ENCODE data around the gene HLF. TPM values are rescaled to one million over a fixed set of nuclear protein-coding genes. Genes with fewer than 3 reads are reported as not detected.

HLF gene
- total RNA-seq, 6 donors from 2014 or later = 19.9 to 45.1 (median 26.1) TPM

DNA sequence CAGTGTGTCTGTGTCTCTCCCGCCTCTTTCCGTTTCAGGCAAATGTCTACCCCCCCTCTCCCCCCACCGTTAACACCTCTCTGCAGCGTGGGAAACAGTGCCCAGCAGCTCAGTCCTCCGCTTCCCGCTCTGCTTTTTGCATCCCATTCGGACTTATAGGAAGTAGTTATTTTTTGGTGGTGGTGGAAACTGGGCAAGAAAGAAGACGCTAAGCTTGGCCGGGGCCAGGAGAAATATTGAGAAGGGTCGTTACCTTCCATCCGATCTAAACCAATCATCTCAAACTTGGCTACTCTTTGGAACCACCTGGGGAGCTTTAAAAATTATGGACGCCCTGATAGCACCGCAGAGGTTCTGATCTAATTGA lies 499 bp upstream of the HLF start:
- H3K27ac ChIP-seq = no peak overlapping the region

DNA sequence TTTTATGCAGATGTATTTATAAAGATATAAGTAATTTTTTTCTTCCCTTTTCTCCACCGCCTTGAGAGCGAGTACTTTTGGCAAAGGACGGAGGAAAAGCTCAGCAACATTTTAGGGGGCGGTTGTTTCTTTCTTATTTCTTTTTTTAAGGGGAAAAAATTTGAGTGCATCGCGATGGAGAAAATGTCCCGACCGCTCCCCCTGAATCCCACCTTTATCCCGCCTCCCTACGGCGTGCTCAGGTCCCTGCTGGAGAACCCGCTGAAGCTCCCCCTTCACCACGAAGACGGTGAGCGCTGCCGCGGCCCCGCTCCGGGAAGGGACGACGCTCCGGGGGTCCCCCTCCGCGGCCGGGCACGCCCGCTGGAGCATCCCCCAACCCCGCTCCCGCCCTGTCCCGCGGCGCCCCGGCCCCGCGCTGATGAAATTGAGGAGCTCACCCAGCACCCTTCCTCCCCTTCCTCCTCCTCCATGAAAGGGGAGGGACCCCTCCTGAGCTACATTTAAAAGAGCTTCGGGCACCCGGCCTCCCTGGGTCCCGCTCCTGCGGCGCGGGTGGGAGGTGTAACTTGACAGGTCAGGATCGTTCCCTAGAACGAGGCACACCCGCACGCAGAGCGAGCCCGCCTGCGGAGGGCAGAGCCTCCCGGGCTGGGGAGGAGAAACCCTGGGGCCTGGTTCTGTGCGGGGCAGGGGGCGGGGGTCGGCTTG lies 706 bp downstream of the HLF start:
- H3K27ac ChIP-seq = peak overlapping the region; percentile 76 to 83 (median 80)
- DNase-seq (peak; percentile 28 to 87), ATAC-seq (ENCODE audit: low FRiP score in 2 of 2) (peak; percentile 17 to 53)
- H3K4me1 ChIP-seq = peaks cover 18 to 30% (median 24%) of the 10 kb centered on the region in 4 donors
- no peaks in the 10 kb centered on the region for H3K36me3 ChIP-seq
- peak overlapping the region; percentile 32 to 59 (median 50) for H3K4me3 ChIP-seq
- 1 to 3% methylated on average over 20 to 34 of the region's 52 CpGs for WGBS, 2 donors
- peaks cover 0 to 21% (median 9%) of the 10 kb centered on the region in 4 donors for H3K27me3 ChIP-seq
- H3K9me3 ChIP-seq = no peaks in the 10 kb centered on the region
- TF ChIP-seq, protein P1, sequence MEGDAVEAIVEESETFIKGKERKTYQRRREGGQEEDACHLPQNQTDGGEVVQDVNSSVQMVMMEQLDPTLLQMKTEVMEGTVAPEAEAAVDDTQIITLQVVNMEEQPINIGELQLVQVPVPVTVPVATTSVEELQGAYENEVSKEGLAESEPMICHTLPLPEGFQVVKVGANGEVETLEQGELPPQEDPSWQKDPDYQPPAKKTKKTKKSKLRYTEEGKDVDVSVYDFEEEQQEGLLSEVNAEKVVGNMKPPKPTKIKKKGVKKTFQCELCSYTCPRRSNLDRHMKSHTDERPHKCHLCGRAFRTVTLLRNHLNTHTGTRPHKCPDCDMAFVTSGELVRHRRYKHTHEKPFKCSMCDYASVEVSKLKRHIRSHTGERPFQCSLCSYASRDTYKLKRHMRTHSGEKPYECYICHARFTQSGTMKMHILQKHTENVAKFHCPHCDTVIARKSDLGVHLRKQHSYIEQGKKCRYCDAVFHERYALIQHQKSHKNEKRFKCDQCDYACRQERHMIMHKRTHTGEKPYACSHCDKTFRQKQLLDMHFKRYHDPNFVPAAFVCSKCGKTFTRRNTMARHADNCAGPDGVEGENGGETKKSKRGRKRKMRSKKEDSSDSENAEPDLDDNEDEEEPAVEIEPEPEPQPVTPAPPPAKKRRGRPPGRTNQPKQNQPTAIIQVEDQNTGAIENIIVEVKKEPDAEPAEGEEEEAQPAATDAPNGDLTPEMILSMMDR (IDR thresholded peaks at IDR 0.05) = no peak
- TF ChIP-seq EP300 (IDR thresholded peaks at IDR 0.05) (no peak), POLR2AphosphoS5 (IDR thresholded peaks at IDR 0.05) (no peak), POLR2A (IDR thresholded peaks at IDR 0.05) (no peak)

More for the DNA sequence above, 499 bp upstream of the HLF start:
- Histone ChIP-seq H3K4me1 (peaks cover 18 to 30% (median 24%) of the 10 kb centered on the region in 4 donors), H3K4me3 (peak overlapping the region in 3 of 4 donors; percentile 45 to 59 (median 56)), H3K9me3 (no peaks in the 10 kb centered on the region), H3K36me3 (no peaks in the 10 kb centered on the region), H3K27me3 (peaks cover 0 to 21% (median 9%) of the 10 kb centered on the region in 4 donors)
- TF ChIP-seq, protein P1 (IDR thresholded peaks at IDR 0.05) = no peak
- TF ChIP-seq POLR2AphosphoS5 (IDR thresholded peaks at IDR 0.05) (no peak), POLR2A (IDR thresholded peaks at IDR 0.05) (no peak), EP300 (IDR thresholded peaks at IDR 0.05) (no peak)
- DNase-seq = no peak
- ATAC-seq (ENCODE audit: low FRiP score in 2 of 2) = no peak
- 7% methylated on average over 13 of the region's 13 CpGs for WGBS, 2 donors

DNA sequence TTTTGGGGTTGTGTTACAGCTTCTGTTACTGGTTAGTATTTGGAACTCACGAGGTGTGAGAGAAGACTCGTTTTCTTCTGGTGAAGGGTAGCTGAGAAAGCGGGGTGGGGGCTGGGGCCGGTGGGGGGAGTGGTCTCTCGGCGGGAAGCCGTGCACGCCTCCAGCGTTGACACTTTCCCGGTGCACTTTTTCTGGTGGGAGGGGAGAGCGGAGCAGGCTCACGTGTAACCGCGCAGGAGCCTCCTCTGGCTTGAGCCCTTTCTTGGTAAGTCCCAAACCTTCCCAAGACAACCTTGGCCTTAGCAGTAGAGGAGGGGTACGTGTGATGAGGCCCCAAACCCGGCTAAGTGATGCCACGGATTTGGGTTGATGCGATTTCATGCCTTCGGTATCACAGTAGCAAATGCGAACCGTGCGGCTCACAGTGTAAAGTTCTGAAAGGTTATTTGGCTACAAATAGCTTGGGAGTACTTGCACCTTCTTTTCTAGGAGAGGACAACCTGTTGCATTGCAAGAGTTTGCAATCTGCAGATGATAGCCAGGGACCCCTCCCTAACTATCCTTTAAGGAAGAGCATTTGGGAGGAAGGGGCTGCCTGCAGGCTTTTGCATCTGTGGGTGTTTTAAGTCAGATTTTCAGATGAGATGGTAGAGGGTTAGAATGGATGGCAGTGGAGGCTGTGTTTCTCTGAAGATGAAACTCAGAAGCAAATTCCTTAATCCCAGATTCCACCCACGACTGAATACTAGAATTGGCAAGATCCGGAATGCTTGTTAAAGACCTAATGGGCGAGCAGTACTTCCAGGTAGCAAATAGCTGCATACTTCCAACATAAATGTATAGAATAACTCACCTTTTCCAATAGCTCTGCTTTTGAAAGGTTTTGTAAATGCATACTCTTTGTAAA lies 1.5 kb downstream of the HLF start:
- peak in 1 of 2 donors; percentile 60 for DNase-seq
- WGBS, 2 donors = 10 to 15% methylated on average over 19 to 25 of the region's 25 CpGs
- Histone ChIP-seq H3K9me3 (no peaks in the 10 kb centered on the region), H3K27ac (peak overlapping the region; percentile 76 to 83 (median 80)), H3K4me1 (peaks cover 18 to 30% (median 24%) of the 10 kb centered on the region in 4 donors), H3K4me3 (peak overlapping the region; percentile 23 to 59 (median 50)), H3K36me3 (no peaks in the 10 kb centered on the region), H3K27me3 (peaks cover 0 to 21% (median 9%) of the 10 kb centered on the region in 4 donors)
- no peak for TF ChIP-seq POLR2AphosphoS5 (IDR thresholded peaks at IDR 0.05)
- TF ChIP-seq, protein P1 (IDR thresholded peaks at IDR 0.05) = no peak
- no peak for TF ChIP-seq EP300 (IDR thresholded peaks at IDR 0.05)
- TF ChIP-seq POLR2A (IDR thresholded peaks at IDR 0.05) = no peak
- ATAC-seq (ENCODE audit: low FRiP score in 2 of 2) = peak; percentile 38 to 54

DNA sequence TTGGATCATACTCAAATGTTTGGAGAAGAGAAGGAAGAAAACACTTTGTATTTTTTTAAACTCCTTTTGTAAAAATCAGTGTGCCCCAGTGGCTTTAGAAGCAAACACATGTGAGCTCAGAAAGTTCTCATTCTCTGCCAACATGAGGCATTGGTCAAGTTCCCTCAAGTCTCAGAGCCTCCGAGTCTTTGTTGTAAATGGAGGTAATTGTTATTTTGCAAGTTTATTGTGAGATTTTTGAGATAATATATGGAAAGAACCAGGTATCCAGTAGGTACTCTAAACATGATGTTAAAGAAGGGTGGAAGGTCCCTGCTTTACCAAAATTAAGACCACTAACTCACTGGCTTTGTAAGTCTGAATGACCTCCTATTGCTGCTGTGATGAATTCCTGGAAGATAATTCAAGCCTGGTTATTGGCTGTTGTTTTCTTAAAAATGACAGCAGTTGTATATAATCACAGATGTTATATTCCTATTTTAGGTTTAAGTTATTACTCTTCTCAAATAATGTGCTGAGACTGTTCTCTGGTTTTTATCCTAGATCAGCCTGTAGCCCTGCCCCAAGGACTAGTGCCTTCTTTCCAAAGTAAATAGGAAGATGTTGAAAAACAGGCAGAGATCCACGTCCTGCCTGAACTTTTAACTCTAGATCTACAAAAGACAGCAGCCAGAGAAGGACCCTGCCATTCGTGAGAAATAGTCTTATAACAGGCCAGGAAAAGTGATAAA lies 2.4 kb downstream of the HLF start:
- no peaks in the 10 kb centered on the region for H3K36me3 ChIP-seq
- DNase-seq (no peak), ATAC-seq (ENCODE audit: low FRiP score in 2 of 2) (no peak)
- H3K9me3 ChIP-seq = no peaks in the 10 kb centered on the region
- H3K4me1 ChIP-seq = peaks cover 18 to 30% (median 24%) of the 10 kb centered on the region in 4 donors
- H3K27me3 ChIP-seq = peaks cover 0 to 21% (median 9%) of the 10 kb centered on the region in 4 donors
- TF ChIP-seq, protein P1 (IDR thresholded peaks at IDR 0.05) = no peak
- TF ChIP-seq POLR2A (IDR thresholded peaks at IDR 0.05) = no peak
- no peak for TF ChIP-seq POLR2AphosphoS5 (IDR thresholded peaks at IDR 0.05)
- TF ChIP-seq EP300 (IDR thresholded peaks at IDR 0.05) = no peak
- peak overlapping the region; percentile 51 to 78 (median 64) for H3K27ac ChIP-seq
- peak overlapping the region in 3 of 4 donors; percentile 3 to 59 (median 56) for H3K4me3 ChIP-seq
- WGBS, 2 donors = 31 to 33% methylated on average over 3 of the region's 3 CpGs

Data from upper lobe of left lung (tissue), 6 donors.